Glutamatergic neuron (in vitro differentiated cells): ENCODE results near the gene TBPL1. TPM values are rescaled to one million over a fixed set of nuclear protein-coding genes. Genes with fewer than 3 reads are reported as not detected.

Experiments used
- DNase-seq: peaks from one replicate; pipeline ENCODE4 v3.0.0; 2022
- H3K27ac Mint-ChIP-seq: one replicate; pipeline ENCODE4 v1.8.0; 2020; ENCODE audit warnings: mild to moderate bottlenecking, mixed read lengths, inconsistent platforms; ENCODE audit not compliant: unreplicated experiment
- H3K27me3 Mint-ChIP-seq: one replicate; pipeline ENCODE4 v1.8.0; 2020; ENCODE audit warnings: mild to moderate bottlenecking, moderate library complexity, mixed read lengths, inconsistent platforms; ENCODE audit not compliant: unreplicated experiment
- H3K36me3 Mint-ChIP-seq: one replicate; pipeline ENCODE4 v1.8.0; 2020; ENCODE audit warnings: mild to moderate bottlenecking, mixed read lengths, inconsistent platforms; ENCODE audit not compliant: unreplicated experiment
- H3K4me1 Mint-ChIP-seq: one replicate; pipeline ENCODE4 v1.8.0; 2020; ENCODE audit warnings: mild to moderate bottlenecking, low read depth, mixed read lengths, inconsistent platforms; ENCODE audit not compliant: unreplicated experiment
- H3K4me3 Mint-ChIP-seq: one replicate; pipeline ENCODE4 v1.8.0; 2020; ENCODE audit warnings: mild to moderate bottlenecking, mixed read lengths, inconsistent platforms; ENCODE audit not compliant: unreplicated experiment
- H3K9me3 Mint-ChIP-seq: one replicate; pipeline ENCODE4 v1.8.0; 2020; ENCODE audit warnings: mild to moderate bottlenecking, moderate library complexity, mixed read lengths, inconsistent platforms; ENCODE audit not compliant: unreplicated experiment
- CTCF ChIP-seq: fragments of 200-600 bp; sonication (generic); IDR thresholded peaks from one replicate; pipeline ENCODE4 v1.5.0; 2021; ENCODE audit not compliant: partially characterized antibody, unreplicated experiment
- total RNA-seq: library from RNA; stranded (reverse); fragmentation: NEBNext Ultra II Directional; extraction: Animal tissue kit (Norgen Biotek cat#: 25700); gene quantifications from one replicate; pipeline ENCODE4 v1.2.1, GENCODE V29; 2021; ENCODE audit not compliant: unreplicated experiment

TBPL1 gene
- total RNA-seq, 1 donor from 2014 or later = 156 TPM

- no peak for DNase-seq
- Mint-ChIP-seq H3K27me3 (peaks cover 2% of the 10 kb centered on the region), H3K27ac (no peak overlapping the region), H3K4me1 (peaks cover 4% of the 10 kb centered on the region), H3K9me3 (peaks cover 1% of the 10 kb centered on the region), H3K36me3 (no peaks in the 10 kb centered on the region), H3K4me3 (no peak overlapping the region)
- no peak for TF ChIP-seq CTCF
Measured at GRCh38 chr6:134029495-134030455, 76.8 kb downstream of the TBPL1 start.

- no peak overlapping the region for H3K27ac Mint-ChIP-seq
- TF ChIP-seq CTCF = no peak
- peaks cover 2% of the 10 kb centered on the region for H3K27me3 Mint-ChIP-seq
- DNase-seq = no peak
- H3K9me3 Mint-ChIP-seq = no peaks in the 10 kb centered on the region
- H3K4me3 Mint-ChIP-seq = no peak overlapping the region
- no peaks in the 10 kb centered on the region for H3K36me3 Mint-ChIP-seq
- H3K4me1 Mint-ChIP-seq = peaks cover 4% of the 10 kb centered on the region
Measured at GRCh38 chr6:134031696-134032255, 78.8 kb downstream of the TBPL1 start.

- H3K4me3 Mint-ChIP-seq = no peak overlapping the region
- H3K27ac Mint-ChIP-seq = no peak overlapping the region
- TF ChIP-seq CTCF = no peak
- peaks cover under 1% of the 10 kb centered on the region for H3K4me1 Mint-ChIP-seq
- no peaks in the 10 kb centered on the region for H3K9me3 Mint-ChIP-seq
- H3K36me3 Mint-ChIP-seq = no peaks in the 10 kb centered on the region
- DNase-seq = no peak
- H3K27me3 Mint-ChIP-seq = no peaks in the 10 kb centered on the region
Measured at GRCh38 chr6:134034478-134034877, 81.5 kb downstream of the TBPL1 start.

GRCh38 chr6:134034961-134035822 lies 82.2 kb downstream of the TBPL1 start:
- Mint-ChIP-seq H3K9me3 (no peaks in the 10 kb centered on the region), H3K27me3 (no peaks in the 10 kb centered on the region), H3K27ac (no peak overlapping the region)

More at GRCh38 chr6:134034961-134035822, 82.2 kb downstream of the TBPL1 start:
- no peak for DNase-seq
- no peak for TF ChIP-seq CTCF
- Mint-ChIP-seq H3K4me3 (no peak overlapping the region), H3K36me3 (no peaks in the 10 kb centered on the region), H3K4me1 (no peaks in the 10 kb centered on the region)
